SHP77 (cell line): ENCODE results near the gene MYO7B.

Experiments
- DNase-seq, 2 experiments: peaks; one replicate each; lab custom pipeline; 2025; lab: John Stamatoyannopoulos, UW

The MYO7B gene

DNA sequence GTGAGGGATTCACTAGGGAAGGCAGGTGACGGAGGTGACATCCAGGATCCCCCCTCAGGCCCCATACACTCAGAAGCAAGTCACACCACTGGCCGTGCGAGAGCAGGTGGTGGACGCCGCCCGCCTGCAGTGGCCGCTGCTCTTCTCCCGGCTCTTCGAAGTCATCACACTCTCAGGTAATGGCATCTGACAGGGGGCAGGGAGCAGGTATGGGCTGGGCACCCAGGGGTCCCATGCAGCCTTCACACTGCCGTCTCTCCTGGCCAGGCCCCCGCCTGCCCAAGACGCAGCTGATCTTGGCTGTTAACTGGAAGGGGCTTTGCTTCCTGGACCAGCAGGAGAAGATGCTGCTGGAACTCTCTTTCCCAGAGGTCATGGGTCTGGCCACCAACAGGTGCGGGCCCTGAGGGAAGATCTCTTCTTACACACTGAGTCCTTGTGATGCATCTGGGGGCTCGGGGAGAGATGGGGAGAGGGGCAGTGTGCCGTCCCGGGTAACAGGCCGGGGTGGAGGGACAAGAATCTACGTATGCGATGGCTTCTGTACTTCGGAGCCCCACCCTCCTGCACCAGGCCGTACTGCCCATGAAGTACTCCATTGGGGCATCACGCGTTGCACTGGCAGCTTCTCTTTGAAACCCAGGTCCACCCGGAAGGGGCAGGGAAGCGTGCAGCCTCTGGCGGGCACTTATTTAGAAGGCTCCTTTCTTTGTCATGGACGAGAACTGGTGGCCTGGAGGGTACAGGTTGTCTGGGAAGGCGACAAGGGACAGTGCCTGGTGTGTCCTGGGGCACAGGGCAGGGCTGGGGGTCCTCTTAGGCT, 91.6 kb downstream of the MYO7B start:
- DNase-seq, result no peak

DNA sequence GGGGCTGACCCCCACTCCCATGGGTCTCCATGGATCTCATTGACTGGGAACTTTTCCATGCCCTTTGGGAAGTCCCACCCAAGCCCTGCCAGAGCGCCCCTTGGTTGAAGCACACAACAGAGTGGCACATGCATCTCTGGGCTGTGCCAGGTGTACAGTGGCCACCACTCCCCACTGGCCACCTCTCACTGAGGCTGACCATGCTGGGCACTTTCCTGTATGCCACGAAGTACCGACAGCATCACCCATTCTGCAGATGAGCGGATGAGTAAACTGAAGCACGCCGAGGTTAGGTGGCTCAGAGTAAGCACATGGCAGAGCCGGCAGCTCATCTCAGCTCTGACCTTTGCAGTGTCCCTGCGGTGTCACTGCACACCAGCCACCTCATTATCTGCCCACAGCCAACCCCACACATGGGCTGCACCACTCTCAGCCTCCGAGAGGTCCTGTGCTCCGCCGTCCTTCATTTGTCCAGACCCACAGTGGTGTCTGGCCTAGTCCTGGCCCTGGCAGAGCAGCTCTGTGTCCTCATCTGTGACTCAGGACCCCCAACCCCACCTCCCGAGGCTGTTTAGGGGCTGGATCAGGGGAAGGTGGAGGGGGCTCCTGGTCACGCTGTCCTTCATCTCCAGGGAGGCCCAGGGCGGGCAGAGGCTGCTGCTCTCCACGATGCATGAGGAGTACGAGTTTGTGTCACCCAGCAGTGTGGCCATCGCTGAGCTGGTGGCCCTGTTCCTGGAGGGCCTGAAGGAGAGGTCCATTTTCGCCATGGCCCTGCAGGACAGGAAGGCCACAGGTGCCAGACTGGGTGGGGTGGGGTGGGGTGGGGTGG, 92.5 kb downstream of the MYO7B start:
- DNase-seq, result no peak

DNA sequence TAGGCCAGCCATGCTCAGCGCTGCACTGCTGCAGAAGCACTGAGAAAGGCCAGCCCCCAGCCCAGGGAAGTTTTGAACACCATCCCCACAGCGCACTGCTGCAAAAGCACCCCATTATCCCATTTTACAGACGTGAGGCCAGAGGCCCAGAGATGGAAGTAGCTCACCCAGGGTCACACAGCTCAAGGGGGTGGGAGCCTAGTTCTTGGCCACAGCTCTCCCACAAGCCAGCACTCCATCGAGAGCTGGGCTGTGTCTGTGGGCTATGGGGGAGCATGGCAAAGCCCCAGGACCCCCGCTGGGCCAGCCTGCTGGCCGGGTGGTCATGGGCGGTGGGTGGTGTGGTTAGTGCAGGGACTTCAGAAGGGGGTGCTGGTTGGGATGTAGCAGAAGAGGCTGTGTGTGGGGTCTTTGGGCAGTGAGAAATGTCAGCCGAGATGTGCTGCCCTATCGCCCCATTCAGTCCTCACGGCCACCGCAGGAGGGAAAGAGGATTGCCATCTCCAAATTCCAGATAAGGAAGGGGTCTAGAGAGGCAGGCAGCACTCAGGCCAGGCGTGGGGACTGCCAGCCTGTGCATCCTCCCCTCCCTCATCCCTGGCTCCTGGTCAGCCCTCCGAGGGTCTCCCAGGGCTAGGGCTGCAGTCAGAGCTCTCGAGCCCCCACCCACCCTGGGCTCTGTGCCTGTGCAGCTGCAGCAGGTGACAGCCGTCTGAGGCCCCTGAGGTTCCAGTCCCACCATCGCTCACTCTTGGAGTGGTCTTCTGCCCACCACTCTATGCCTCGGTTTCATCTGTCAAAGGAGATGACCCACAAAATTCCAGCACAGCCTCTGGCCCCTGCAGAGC, 93.5 kb downstream of the MYO7B start:
- no peak for DNase-seq

DNA sequence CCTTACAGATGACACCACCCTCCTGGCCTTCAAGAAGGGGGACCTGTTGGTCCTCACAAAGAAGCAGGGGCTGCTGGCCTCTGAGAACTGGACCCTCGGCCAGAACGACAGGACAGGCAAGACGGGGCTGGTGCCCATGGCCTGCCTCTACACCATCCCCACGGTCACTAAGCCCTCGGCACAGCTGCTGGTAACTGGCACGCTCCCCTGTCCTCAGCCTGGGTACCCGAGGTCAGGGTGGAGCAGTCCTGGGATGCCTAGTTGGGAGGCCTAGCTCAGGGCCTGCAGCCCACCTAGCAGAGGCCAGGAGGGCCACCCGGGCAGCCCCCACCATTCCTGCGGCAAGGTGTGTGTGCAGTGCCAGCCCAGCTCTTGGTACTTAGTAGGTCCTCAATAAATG, 94.2 kb downstream of the MYO7B start:
- DNase-seq, result no peak

DNA sequence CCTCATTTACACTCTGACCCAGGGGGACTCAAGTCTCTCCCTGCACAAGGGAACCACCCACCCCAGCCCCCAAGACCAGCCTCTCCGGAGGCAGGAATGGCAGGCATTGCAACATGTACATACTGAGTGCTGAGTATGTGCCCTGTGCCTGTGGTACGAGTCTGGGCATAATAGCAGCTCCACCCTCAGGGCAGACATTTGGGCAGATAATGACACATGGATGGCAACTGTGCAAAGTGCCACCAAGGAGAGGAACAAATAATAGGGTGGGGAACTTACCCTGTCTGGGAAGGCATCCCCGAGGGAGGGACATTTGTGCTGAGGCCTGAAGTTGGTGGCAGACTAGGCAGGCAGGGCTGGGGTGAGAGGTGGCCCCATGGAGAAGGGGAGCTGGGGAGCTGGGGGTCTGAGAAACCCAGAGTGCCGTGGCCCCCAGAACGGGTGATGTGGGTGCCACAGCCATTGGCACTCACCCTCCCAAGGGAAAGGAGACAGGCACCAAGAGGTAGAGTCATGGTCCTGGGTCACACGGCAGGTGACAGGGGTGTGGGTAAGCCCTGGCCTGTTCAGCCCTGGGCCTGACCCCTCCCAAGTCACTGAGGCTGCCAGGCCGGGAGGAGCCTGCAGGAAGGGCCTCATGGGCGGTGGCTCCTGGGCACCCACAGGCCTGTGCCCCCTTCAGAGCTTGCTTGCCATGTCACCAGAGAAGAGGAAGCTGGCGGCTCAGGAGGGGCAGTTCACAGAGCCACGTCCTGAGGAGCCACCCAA, 94.8 kb downstream of the MYO7B start:
- no peak for DNase-seq

DNA sequence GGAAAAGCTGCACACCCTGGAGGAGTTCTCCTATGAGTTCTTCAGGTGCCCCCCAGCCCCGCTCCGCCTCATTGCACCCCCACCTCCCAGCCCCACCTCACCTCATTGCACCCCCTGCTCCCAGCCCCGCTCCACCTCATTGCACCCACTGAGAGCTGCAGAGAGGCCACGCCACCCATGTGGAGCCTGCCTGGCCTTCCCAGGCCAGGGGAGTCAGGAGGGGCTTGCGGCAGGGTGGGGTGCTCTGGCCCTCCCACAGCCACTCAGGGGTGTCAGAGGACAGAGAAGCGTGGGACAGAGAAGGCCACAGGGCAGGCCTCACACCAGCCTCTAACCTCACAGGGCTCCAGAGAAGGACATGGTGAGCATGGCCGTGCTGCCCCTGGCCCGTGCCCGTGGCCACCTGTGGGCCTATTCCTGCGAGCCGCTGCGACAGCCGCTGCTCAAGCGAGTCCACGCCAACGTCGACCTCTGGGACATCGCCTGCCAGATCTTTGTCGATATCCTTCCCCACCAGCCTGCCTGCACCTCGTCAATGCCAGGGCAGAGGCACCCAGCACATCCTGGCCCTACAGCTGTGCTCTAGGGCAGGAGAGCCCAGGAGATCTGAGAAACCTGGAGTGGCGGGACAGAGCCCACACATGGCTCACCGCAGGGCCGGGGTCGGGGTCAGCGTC, 95.5 kb downstream of the MYO7B start:
- DNase-seq, result no peak

DNA sequence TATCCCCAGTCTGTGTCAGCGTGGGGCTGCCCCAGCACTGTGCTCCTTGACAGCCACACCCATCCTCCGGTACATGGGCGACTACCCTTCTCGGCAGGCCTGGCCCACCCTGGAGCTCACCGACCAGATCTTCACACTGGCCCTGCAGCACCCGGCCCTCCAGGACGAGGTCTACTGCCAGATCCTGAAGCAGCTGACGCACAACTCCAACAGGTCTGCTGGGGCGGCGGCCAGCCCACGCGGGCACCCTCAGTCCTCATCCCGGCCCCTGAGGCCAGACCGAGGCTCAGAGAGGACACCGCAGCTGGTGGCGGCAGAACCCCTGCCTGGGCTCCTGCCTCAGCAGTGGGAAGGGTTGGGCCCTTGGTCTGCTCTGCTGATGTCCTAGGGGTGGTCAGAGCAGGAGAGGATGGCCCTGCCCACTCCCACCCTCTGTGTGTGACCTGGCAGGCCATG, 96.1 kb downstream of the MYO7B start:
- DNase-seq, result no peak

DNA sequence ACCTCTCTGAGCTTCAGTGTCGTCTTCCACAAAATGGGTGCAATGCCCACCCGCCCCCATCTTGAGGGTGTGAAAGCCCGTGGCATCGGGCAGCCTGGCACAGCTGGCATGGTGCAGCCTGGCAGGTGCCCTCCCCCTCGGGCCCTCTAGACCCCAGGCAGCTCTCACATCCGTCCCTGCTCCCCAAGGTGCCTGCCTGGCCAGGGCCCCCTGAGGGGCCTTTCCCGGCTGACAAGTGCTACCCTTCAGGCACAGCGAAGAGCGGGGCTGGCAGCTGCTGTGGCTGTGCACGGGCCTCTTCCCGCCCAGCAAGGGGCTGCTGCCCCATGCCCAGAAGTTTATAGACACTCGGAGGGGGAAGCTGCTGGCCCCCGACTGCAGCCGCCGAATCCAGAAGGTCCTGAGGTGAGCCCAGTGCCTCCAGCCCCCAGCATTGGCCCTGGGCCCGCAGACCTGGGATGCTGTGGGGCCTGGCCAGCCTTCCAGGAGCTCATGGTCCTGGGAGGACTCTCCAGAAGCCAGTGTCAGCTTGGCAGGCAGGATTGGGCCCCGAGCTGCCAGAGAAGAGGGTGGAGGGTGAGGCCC, 96.6 kb downstream of the MYO7B start:
- DNase-seq, result no peak

DNA sequence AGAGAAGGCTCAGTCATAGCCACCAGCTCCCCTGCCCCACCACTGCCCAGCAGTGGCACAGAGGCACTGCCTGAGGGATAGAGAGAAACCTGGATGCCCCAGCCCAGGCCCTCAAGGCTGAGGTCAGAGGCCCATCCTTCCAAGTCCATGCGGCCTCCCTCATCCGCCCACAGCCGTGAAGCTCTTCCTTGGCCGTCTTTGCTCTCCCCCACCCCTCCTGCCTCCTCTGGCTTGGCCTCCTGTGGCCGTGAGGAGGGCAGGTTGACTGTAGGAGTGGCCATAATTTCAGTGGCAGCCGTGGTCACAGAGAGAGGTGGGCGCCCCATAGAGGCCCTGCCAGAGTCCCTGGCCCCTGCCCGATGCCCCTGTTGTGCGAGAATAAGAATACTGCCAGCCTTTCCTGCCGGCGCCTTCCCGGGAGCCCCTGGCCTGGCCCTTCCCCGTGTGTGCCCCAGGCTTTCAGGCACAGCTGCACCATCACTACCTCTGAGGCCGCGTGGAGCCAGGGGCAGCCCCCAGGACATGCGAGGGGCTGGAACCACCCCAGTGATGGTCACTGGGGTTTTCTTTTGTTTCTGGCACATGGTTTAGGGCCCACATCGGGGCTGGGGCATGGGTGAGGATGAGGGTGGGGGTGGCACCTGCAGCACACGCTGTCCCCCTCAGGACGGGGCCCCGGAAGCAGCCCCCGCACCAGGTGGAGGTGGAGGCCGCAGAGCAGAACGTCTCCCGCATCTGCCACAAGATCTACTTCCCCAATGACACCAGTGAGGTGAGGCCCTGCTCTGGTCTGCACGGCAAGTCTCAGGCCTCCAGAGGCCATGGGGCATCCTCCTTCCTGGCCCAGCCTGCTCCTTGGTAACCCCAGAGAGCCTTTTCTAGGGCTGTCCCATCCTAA, 97.4 kb downstream of the MYO7B start:
- no peak for DNase-seq

DNA sequence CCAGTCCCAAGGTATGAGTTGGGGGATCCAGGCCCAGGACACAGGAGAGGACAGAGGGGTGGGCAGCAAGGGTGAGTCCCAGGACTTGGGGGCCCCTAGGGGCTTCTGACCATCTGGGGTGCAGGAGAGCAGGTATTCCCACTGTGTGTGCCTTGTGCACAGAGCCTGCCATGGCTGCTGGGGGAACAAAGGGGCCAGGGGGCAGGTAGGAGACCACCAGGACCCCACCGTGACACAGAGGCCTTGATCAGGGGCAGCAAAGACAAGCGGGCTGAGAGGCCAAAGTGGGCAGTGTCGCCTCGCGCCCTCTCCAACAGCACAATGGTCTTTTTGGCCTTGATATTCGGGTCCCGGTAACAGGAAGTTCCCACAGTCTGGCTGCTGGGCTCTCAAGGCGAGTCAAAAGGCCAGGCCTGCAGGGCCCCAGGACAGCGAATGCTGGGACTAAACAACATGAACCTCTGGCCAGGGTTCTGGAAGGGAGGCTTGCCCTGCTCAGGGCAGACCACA, 98.1 kb downstream of the MYO7B start:
- DNase-seq, result no peak

DNA sequence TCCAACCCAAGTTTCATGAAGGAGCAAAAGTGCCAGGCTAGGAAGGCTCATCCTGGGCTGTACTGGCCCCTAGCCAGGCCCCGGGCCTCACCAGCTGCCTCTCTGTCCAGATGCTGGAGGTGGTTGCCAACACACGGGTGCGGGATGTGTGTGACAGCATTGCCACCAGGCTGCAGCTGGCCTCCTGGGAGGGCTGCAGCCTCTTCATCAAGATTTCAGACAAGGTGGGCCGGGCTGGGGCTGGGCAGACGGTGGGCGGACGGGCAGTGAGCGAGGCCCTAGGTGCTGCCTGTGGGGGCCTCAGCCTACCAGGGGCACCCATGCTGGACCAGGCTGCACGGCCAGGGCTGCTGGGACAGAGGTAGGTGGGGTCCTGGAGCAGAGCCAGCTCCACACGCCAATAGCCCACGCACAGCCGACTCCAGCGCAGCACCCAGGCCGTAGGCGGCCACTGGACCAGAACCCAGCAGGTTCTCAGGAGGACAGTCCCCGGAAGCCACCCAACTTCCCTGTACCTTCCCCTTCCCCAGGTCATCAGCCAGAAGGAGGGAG, 98.7 kb downstream of the MYO7B start:
- DNase-seq, result peak; percentile 56 to 80

DNA sequence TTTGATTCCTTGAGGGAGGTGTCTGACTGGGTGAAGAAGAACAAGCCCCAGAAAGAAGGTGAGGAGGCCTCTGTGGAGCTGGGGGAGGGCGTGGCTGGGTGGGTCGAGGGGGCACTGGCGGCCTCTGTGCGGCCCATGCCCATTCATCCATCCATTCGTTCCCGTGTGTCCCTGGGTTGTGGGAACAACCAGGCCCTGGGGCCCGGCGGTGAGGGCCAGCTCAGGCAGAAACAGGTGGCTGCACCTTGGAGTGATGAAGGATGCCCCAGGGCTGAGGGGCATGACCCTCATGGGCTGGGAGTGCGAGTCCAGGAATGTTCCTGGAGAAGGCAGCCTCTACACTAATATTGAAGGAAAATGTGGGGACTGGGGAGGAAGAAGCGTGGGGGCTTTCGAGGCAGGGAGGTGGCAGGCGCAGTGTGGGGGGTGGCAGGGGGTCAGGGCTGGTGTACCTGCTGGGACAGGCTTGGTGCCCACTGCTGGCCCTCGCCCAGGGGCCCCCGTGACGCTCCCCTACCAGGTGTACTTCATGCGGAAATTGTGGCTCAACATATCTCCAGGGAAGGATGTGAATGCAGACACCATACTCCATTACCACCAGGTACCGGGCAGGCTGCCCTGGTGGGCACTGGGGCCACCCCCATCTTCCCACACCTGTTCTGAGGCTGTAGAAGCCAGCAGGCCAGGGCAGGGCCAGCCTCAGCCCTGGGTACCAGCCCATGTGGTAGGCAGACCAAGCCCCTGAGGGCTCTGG, 99.3 kb downstream of the MYO7B start:
- DNase-seq, result no peak

DNA sequence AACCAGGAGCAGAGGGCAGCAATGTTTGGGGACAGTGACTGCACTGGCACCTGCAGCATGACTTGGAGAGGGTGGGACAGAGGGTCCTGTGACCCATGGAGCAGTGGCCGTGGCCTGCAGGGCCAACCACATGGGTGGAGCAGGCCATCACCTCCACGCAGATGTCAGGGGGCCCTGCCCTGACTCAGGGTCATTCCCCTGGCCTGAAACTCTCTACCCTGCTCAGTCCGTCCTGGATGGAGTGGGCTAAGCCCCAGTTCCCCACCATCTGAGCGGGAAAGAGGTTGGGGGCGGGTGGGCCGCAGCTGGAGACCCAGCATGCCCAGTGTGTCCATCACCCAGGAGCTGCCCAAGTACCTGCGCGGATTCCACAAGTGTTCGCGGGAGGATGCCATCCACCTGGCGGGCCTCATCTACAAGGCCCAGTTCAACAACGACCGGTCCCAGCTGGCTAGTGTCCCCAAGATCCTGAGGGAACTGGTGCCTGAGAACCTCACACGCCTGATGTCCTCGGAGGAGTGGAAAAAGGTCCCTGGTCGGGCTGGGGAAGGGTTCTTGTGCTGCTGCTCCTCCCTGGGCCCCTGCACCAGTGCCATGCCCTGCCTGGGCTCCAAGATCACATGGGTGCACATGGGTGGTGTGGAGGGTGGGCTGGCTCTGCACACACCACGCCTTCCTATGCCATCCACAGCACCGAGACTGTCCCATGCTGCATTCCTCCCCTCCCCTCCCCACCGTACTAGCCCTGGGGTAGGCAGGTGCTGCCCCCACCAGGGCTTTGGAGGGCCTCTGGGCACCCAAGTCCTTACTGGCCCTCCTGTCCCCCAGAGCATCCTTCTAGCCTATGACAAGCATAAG, 100.1 kb downstream of the MYO7B start:
- no peak for DNase-seq

DNA sequence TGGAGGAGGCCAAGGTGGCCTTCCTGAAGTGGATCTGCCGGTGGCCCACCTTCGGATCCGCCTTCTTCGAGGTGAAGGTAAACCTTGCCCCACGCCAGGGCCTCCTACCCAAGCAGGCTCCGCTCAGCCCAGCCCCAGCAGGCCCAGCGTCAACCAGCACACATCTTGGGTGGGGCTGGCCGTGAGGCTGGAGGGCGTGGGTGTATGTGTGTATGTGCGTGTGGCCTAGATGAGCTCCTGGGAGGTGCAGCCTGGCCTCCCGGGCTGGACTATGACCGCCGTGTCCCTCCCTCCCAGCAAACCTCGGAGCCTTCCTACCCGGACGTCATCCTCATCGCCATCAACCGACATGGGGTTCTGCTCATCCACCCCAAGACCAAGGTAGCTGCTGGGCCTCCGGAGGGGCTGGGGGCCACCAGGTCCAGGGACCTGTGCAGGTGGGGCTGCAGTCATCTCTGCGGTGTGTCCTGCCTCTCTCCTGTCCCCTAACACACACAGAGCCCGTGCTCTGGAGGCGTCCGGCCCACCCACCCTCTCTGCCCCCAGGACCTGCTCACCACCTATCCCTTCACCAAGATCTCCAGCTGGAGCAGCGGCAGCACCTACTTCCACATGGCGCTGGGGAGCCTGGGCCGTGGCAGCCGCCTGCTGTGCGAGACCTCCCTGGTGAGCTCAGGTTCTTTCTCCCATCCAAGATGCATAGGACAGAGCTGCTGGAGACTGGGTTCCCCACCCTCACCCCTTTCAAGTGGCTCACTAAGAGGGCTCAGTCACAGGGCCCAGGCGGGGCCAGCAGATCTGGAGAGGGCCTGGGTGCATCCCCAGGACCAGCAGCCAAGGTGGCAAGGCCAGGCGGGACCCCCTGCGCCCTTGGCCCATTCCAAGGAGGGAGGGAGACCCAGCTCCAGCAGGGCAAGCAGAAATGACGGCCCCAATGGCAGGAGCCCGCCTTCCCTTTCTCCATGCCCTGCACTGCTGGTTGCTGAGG, 101.1 kb downstream of the MYO7B start:
- no peak for DNase-seq

DNA sequence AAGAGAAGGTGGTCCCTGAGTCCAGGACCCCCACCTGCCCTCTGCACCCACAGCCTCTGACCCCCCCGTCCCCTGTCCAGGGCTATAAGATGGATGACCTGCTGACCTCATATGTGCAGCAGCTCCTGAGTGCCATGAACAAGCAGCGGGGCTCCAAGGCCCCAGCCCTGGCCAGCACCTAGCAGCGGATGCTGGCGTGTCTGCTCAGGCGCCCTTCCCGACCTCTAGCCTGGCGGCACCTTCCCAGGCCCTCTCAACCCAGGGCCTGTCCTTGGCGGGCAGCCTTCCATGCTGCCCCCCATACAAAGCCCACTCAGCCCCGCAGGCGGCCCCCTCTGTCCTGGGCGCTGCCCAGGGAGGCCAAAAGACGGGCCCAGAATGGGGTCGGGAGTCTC, 101.8 kb downstream of the MYO7B start:
- DNase-seq, result no peak

DNA sequence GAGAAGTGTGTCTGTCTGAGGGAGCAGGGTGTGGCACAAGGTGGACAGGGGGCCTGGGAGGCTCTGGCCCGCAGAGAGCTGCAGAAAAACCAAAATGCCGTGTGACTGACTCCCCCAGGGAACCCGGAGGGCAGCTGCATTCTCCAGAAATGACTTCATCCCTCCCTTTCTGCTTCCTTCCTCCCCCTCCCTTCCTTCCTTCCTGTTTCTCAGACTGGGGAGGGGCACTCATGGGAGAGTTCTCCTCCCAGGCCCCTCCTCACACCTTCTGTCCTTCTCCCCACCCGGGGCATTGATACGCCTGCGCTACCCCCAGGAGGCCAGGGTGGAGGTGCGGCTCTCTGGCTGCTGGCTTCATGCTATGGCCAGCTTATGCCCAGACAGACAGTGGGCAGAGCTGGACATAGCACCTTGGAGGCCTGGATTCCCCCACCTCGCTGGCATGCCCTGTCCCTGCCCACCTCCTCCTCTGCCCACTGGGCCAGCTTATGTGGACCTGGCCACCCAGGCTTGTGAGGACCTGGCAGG, 102.3 kb downstream of the MYO7B start:
- no peak for DNase-seq
